Measurements from ENCODE around the gene APBB2.

GRCh38 chr4:41164405-41164804 is 49.9 kb downstream of the APBB2 start:
- TF ChIP-seq CTCF (IDR thresholded peaks at IDR 0.05) (no peak), POLR2A (IDR thresholded peaks at IDR 0.05) (no peak)
